IMR-90 (cell line): ENCODE data around the gene HYOU1. TPM values are rescaled to one million over a fixed set of nuclear protein-coding genes. Genes with fewer than 3 reads are reported as not detected.

Source experiments
- ATAC-seq: fragments of 200-7000 bp; cut with Tn5 transposase; 2 replicates; pipeline ENCODE4 v1.9.1; 2020; ENCODE audit warnings: low read depth, mild to moderate bottlenecking, moderate library complexity
- BruUV-seq: library from RNA; stranded (reverse); fragments of 400-500 nt; replicated peaks from 2 replicates; lab custom pipeline; 2021; lab: Mats Ljungman, UMichigan
- CTCF ChIA-PET: fragments of 300-600 bp; formaldehyde crosslinking; extraction: SDS; loops from one replicate; lab custom pipeline; 2021; ENCODE audit warnings: antibody characterized with exemption; lab: Yijun Ruan, JAX
- POLR2A ChIA-PET: fragments of 300-600 bp; sonication (Branson Sonifier 250); formaldehyde crosslinking; loops from one replicate; lab custom pipeline; 2022; ENCODE audit warnings: antibody characterized with exemption; ENCODE audit not compliant: unreplicated experiment; lab: Charles Lee
- DNase-seq: peaks from one replicate; pipeline ENCODE4 v3.0.0; 2013
- H2AFZ ChIP-seq: replicated peaks from 2 replicates; pipeline ENCODE3; 2013; ENCODE audit warnings: low read length, mild to moderate bottlenecking; ENCODE audit not compliant: poor library complexity
- H2AK5ac ChIP-seq: 2 replicates; pipeline ENCODE4 v1.6.1; 2013; ENCODE audit warnings: low read depth, low read length, inconsistent platforms
- H2AK9ac ChIP-seq: replicated peaks from 2 replicates; pipeline ENCODE3; 2013; ENCODE audit warnings: mild to moderate bottlenecking, low read depth, low read length, moderate library complexity; ENCODE audit not compliant: poor library complexity
- H2BK120ac ChIP-seq: 2 replicates; pipeline ENCODE4 v1.6.1; 2013; ENCODE audit warnings: low read depth, low read length, inconsistent platforms
- H2BK15ac ChIP-seq: 3 replicates; pipeline ENCODE4 v1.6.1; 2013; ENCODE audit warnings: low read depth, low read length, inconsistent platforms
- H2BK20ac ChIP-seq: 2 replicates; pipeline ENCODE4 v1.6.1; 2013; ENCODE audit warnings: low read depth, mild to moderate bottlenecking, inconsistent platforms, low read length, moderate library complexity
- H2BK5ac ChIP-seq: 2 replicates; pipeline ENCODE4 v1.6.1; 2013; ENCODE audit warnings: mild to moderate bottlenecking, low read depth, low read length, inconsistent platforms; ENCODE audit not compliant: poor library complexity, severe bottlenecking
- H3K14ac ChIP-seq: replicated peaks from 2 replicates; pipeline ENCODE4 v1.6.1; 2013; ENCODE audit warnings: low read depth, low read length, inconsistent platforms
- H3K18ac ChIP-seq: 2 replicates; pipeline ENCODE4 v1.6.1; 2013; ENCODE audit warnings: low read depth, low read length, control low read depth
- H3K23ac ChIP-seq: 2 replicates; pipeline ENCODE4 v1.6.1; 2013; ENCODE audit warnings: low read depth, low read length, inconsistent platforms
- H3K27ac ChIP-seq: 2 replicates; pipeline ENCODE4 v1.5.1; 2013; ENCODE audit warnings: mild to moderate bottlenecking, control low read depth, low read length; ENCODE audit not compliant: insufficient read depth
- H3K27me3 ChIP-seq: 2 replicates; pipeline ENCODE4 v1.6.1; 2013; ENCODE audit warnings: low read length; ENCODE audit not compliant: control insufficient read depth, insufficient read depth
- H3K36me3 ChIP-seq: 2 replicates; pipeline ENCODE4 v1.6.1; 2013; ENCODE audit warnings: low read length, mixed read lengths; ENCODE audit not compliant: control insufficient read depth, insufficient read depth
- H3K4ac ChIP-seq: 2 replicates; pipeline ENCODE4 v1.6.1; 2013; ENCODE audit warnings: low read depth, low read length, inconsistent platforms
- H3K4me1 ChIP-seq: 2 replicates; pipeline ENCODE4 v1.6.1; 2013; ENCODE audit warnings: low read length, mixed read lengths; ENCODE audit not compliant: control insufficient read depth, insufficient read depth
- H3K4me2 ChIP-seq: 2 replicates; pipeline ENCODE4 v1.6.1; 2013; ENCODE audit warnings: low read depth, mild to moderate bottlenecking, control low read depth, low read length, moderate library complexity
- H3K4me3 ChIP-seq: 2 replicates; pipeline ENCODE4 v1.5.1; 2013; ENCODE audit warnings: low read depth, mild to moderate bottlenecking, control low read depth, low read length, moderate library complexity; ENCODE audit not compliant: insufficient read depth
- H3K56ac ChIP-seq: 2 replicates; pipeline ENCODE4 v1.6.1; 2013; ENCODE audit warnings: low read length, inconsistent platforms; ENCODE audit not compliant: insufficient read depth; ENCODE audit errors: extremely low read depth
- H3K79me1 ChIP-seq, 2 experiments: 2 replicates each; pipeline ENCODE4 v1.6.1; 2013; ENCODE audit warnings: low read length in 2 of 2, inconsistent platforms in 1 of 2, low read depth in 1 of 2
- H3K9ac ChIP-seq: 2 replicates; pipeline ENCODE4 v1.6.1; 2013; ENCODE audit warnings: low read depth, low read length, control low read depth
- H3K9me1 ChIP-seq: 2 replicates; pipeline ENCODE4 v1.6.1; 2013; ENCODE audit warnings: low read length, inconsistent platforms; ENCODE audit not compliant: insufficient read depth
- H3K9me3 ChIP-seq: 2 replicates; pipeline ENCODE4 v1.6.1; 2013; ENCODE audit warnings: low read length; ENCODE audit not compliant: control insufficient read depth, insufficient read depth
- H4K20me1 ChIP-seq: 2 replicates; pipeline ENCODE4 v1.6.1; 2013; ENCODE audit warnings: low read length, inconsistent platforms; ENCODE audit not compliant: insufficient read depth
- H4K5ac ChIP-seq: 2 replicates; pipeline ENCODE4 v1.6.1; 2013; ENCODE audit warnings: mild to moderate bottlenecking, low read depth, low read length, control low read depth
- H4K8ac ChIP-seq, 2 experiments: 2 replicates each; pipeline ENCODE4 v1.6.1; 2013; ENCODE audit warnings: low read depth in 2 of 2, low read length in 2 of 2, control low read depth in 1 of 2, inconsistent platforms in 1 of 2
- H4K91ac ChIP-seq: 2 replicates; pipeline ENCODE4 v1.6.1; 2013; ENCODE audit warnings: low read depth, low read length, inconsistent platforms; ENCODE audit not compliant: insufficient read depth
- BHLHE40 ChIP-seq: fragments of 150-350 bp; IDR thresholded peaks from 2 replicates; pipeline ENCODE4 v1.6.1; 2016; ENCODE audit warnings: mild to moderate bottlenecking, low read depth, low read length
- MXI1 ChIP-seq: IDR thresholded peaks from 2 replicates; pipeline ENCODE4 v1.6.1; 2012; ENCODE audit warnings: low read depth, mild to moderate bottlenecking, low read length, moderate library complexity, borderline replicate concordance
- NFE2L2 ChIP-seq: fragments of 150-350 bp; IDR thresholded peaks from 2 replicates; pipeline ENCODE4 v1.6.1; 2016; ENCODE audit warnings: low read depth, mild to moderate bottlenecking, low read length
- POLR2A ChIP-seq: IDR thresholded peaks from 2 replicates; pipeline ENCODE4 v1.6.1; 2012; ENCODE audit warnings: mild to moderate bottlenecking, low read depth, low read length
- SMC3 ChIP-seq: fragments of 150-350 bp; IDR thresholded peaks from 2 replicates; pipeline ENCODE4 v1.6.1; 2016; ENCODE audit warnings: low read depth, mild to moderate bottlenecking, antibody characterized with exemption, low read length, moderate library complexity
- WGBS, 2 experiments: methylation state at CpG; one replicate each; pipeline versions ENCODE4 v1.1.5 to v1.1.7; 2013; ENCODE audit warnings: missing lambda C conversion rate in 2 of 2; ENCODE audit not compliant: insufficient read length in 1 of 2; ENCODE audit errors: extremely low coverage in 2 of 2; 5-methylcytosine and 5-hydroxymethylcytosine counted together
- dilution Hi-C: fragments of 300-500 bp; cut with HindIII; formaldehyde crosslinking; loops from one replicate; pipeline ENCODE4 v1.14.3; 2018; ENCODE audit warnings: low sequenced_read_pairs; ENCODE audit not compliant: unreplicated experiment
- in situ Hi-C: fragments of 300-500 bp; cut with MboI; formaldehyde crosslinking; loops from 3 replicates; pipeline ENCODE4 v1.14.3; 2019; ENCODE audit warnings: low sequenced_read_pairs, inconsistent platforms, mixed read lengths
- intact Hi-C: fragments of 100-400 bp; cut with micrococcal nuclease; formaldehyde crosslinking; loops from 2 replicates; pipeline ENCODE4 v1.10.0; 2022
- polyA plus RNA-seq, 3 experiments: library from polyadenylated mRNA; depleted of rRNA; stranded (reverse); fragments of >200 nt; gene quantifications; 2 replicates each; pipeline ENCODE4 v1.2.3, GENCODE V29; 2012; ENCODE audit warnings: low replicate concordance in 1 of 3
- total RNA-seq: library from RNA; depleted of rRNA; stranded (reverse); fragments of >200 nt; gene quantifications from 2 replicates; pipeline ENCODE4 v1.2.3, GENCODE V29; 2012
- TF ChIP-seq, protein P1 (sequence below): fragments of 150-350 bp; IDR thresholded peaks from 2 replicates; pipeline ENCODE4 v1.6.1; 2017; ENCODE audit warnings: mild to moderate bottlenecking, antibody characterized with exemption, low read length, low read depth

The HYOU1 gene
- total and polyA plus RNA-seq, 2 of the 4 experiments (the other 2 are of a cell fraction) = 117 to 181 TPM

DNA sequence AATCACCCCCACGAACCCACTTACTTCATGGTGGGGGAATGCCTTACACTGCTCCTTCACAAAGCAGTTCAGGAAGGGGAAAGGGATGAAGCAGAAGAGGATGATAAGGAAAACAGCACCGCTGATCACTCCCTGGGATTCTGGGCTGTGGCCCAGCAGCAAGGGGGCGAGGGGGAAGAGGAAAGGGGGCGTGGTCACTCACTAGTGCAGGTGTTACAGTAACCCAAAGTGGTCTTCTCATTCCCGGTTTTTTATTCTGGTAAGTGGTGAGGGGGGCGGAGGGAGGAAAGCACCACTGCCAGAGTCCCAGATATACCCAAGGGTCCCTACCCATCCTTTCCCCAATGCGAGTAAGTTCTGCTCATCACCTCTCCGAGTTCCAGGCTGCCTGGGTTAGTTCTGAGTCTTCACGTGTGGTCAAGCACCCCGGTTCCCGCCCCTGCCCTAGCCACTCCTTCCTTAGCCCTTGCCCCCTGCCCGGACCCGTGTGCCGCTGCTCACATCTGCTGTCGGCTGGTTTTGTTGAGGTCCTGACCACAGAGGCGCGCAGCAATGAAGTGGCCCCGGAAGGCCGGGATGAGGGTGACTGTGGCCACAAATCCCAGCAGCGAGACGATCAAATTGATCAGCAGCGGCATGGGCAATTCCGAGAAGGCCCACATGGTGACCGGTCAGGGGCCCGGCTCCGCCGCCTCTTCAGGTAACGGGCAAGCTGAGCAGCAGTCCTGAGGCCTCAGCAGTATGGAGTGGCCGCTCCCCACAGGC is 44.2 kb upstream of the HYOU1 start:
- H2AFZ ChIP-seq = peak overlapping the region; percentile 97
- H3K9me1 ChIP-seq = peaks cover 10% of the 10 kb centered on the region
- no peak overlapping the region for H3K18ac ChIP-seq
- H4K91ac ChIP-seq = peak overlapping the region; percentile 20
- H3K27ac ChIP-seq = peak overlapping the region; percentile 80
- in situ Hi-C loops (loop anchor here (5.0 kb wide), 1 partner anchor 96 kb away; no protein-coding TSS in a partner anchor), intact Hi-C loops (loop anchor here (10.0 kb wide), 1 partner anchor 374 kb away; no protein-coding TSS in a partner anchor), dilution Hi-C loops (no loop called here)
- H3K4ac ChIP-seq = peak overlapping the region; percentile 86
- CTCF ChIA-PET = interaction anchor here (0.6 to 1.8 kb wide), 3 partner anchors 45 to 237 kb away, joined by 3 to 9 read pairs (median 3); no protein-coding TSS in a partner anchor
- H3K4me1 ChIP-seq = peaks cover 5% of the 10 kb centered on the region
- BruUV-seq = TSS peak; percentile 84
- no peaks in the 10 kb centered on the region for H4K20me1 ChIP-seq
- peak overlapping the region; percentile 76 for H3K9ac ChIP-seq
- H3K9me3 ChIP-seq = no peaks in the 10 kb centered on the region
- peak overlapping the region; percentile 96 for H2AK5ac ChIP-seq
- H3K56ac ChIP-seq = peak overlapping the region; percentile 81
- peak; percentile 22 for ATAC-seq
- H2AK9ac ChIP-seq = peak overlapping the region; percentile 97
- H3K14ac ChIP-seq = peak overlapping the region; percentile 88
- WGBS, 2 experiments = 0% methylated on average over 13 of the region's 29 CpGs; no CpG with 5 or more reads in 1 of the 2 experiments
- H2BK20ac ChIP-seq = no peak overlapping the region
- H3K79me1 ChIP-seq = peaks cover 18 to 53% of the 10 kb centered on the region in 2 experiments
- peaks cover 14% of the 10 kb centered on the region for H3K36me3 ChIP-seq
- H3K4me3 ChIP-seq = peak overlapping the region; percentile 72
- POLR2A ChIA-PET = interaction anchor here (0.6 to 1.5 kb wide), 3 partner anchors 9 to 237 kb away, joined by 3 to 7 read pairs (median 6); partner anchors contain the start of gene HMBS
- H3K23ac ChIP-seq = peak overlapping the region; percentile 89
- peak overlapping the region; percentile 21 for H4K5ac ChIP-seq
- peak overlapping the region; percentile 52; the same call in 1 of the 2 replicates for H2BK120ac ChIP-seq
- H2BK5ac ChIP-seq = peak overlapping the region; percentile 98
- TF ChIP-seq MXI1 (peak; percentile 75), SMC3 (no peak), POLR2A (no peak), BHLHE40 (no peak), NFE2L2 (no peak)
- TF ChIP-seq, protein P1, sequence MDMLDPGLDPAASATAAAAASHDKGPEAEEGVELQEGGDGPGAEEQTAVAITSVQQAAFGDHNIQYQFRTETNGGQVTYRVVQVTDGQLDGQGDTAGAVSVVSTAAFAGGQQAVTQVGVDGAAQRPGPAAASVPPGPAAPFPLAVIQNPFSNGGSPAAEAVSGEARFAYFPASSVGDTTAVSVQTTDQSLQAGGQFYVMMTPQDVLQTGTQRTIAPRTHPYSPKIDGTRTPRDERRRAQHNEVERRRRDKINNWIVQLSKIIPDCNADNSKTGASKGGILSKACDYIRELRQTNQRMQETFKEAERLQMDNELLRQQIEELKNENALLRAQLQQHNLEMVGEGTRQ = no peak
- no peaks in the 10 kb centered on the region for H3K27me3 ChIP-seq
- peak overlapping the region; percentile 72 to 83; a peak in 2 of 4 replicates for H4K8ac ChIP-seq
- no peak for DNase-seq
- peak overlapping the region; percentile 83 for H3K4me2 ChIP-seq
- H2BK15ac ChIP-seq = no peak overlapping the region
